ENCODE measurements around the gene PPEF2.
A peak's percentile ranks its signal among the peaks of the same experiment; 100 is the strongest.

The PPEF2 gene

GRCh38 chr4:75878246-75878756, 24.0 kb downstream of the PPEF2 start:
- DNase-seq: no peak
- TF ChIP-seq GATA1 (IDR thresholded peaks at IDR 0.05; ENCODE audit: low read depth, low read length) (no peak), POLR2A (IDR thresholded peaks at IDR 0.05; ENCODE audit: low read length) (no peak)

GRCh38 chr4:75876218-75876617, 26.0 kb downstream of the PPEF2 start:
- no peak for DNase-seq
- TF ChIP-seq GATA1 (IDR thresholded peaks at IDR 0.05; ENCODE audit: low read depth, low read length) (no peak), POLR2A (IDR thresholded peaks at IDR 0.05; ENCODE audit: low read length) (no peak)

GRCh38 chr4:75869100-75869499, 33.2 kb downstream of the PPEF2 start:
- no peak for DNase-seq
- TF ChIP-seq GATA1 (IDR thresholded peaks at IDR 0.05; ENCODE audit: low read depth, low read length) (no peak), POLR2A (IDR thresholded peaks at IDR 0.05; ENCODE audit: low read length) (no peak)

- no peak for TF ChIP-seq POLR2A (IDR thresholded peaks at IDR 0.05; ENCODE audit: low read length)
- no peak for TF ChIP-seq GATA1 (IDR thresholded peaks at IDR 0.05; ENCODE audit: low read depth, low read length)
- DNase-seq: no peak
Observed at GRCh38 chr4:75867130-75867529, 35.1 kb downstream of the PPEF2 start.

GRCh38 chr4:75860606-75861005, 41.6 kb downstream of the PPEF2 start:
- TF ChIP-seq POLR2A (IDR thresholded peaks at IDR 0.05; ENCODE audit: low read length) (no peak), GATA1 (IDR thresholded peaks at IDR 0.05; ENCODE audit: low read depth, low read length) (no peak)
- no peak for DNase-seq

- DNase-seq: no peak
- TF ChIP-seq POLR2A (IDR thresholded peaks at IDR 0.05; ENCODE audit: low read length) (no peak), GATA1 (IDR thresholded peaks at IDR 0.05; ENCODE audit: low read depth, low read length) (no peak)
Observed at GRCh38 chr4:75858721-75859120, 43.5 kb downstream of the PPEF2 start.

GRCh38 chr4:75849461-75849860, 52.8 kb downstream of the PPEF2 start:
- no peak for TF ChIP-seq GATA1 (IDR thresholded peaks at IDR 0.05; ENCODE audit: low read depth, low read length)
- no peak for TF ChIP-seq POLR2A (IDR thresholded peaks at IDR 0.05; ENCODE audit: low read length)
- DNase-seq: no peak

GRCh38 chr4:75848891-75849290, 53.4 kb downstream of the PPEF2 start:
- no peak for TF ChIP-seq GATA1 (IDR thresholded peaks at IDR 0.05; ENCODE audit: low read depth, low read length)
- TF ChIP-seq POLR2A (IDR thresholded peaks at IDR 0.05; ENCODE audit: low read length): no peak
- DNase-seq: no peak

- peak; percentile 84 to 86 for DNase-seq
Observed at GRCh38 chr4:75848171-75848760, 54.0 kb downstream of the PPEF2 start.

- no peak for DNase-seq
- TF ChIP-seq GATA1 (IDR thresholded peaks at IDR 0.05; ENCODE audit: low read depth, low read length): no peak
- TF ChIP-seq POLR2A (IDR thresholded peaks at IDR 0.05; ENCODE audit: low read length): no peak
Observed at GRCh38 chr4:75845992-75846391, 56.3 kb downstream of the PPEF2 start.

GRCh38 chr4:75844151-75844662, 58.0 kb downstream of the PPEF2 start:
- TF ChIP-seq POLR2A (IDR thresholded peaks at IDR 0.05; ENCODE audit: low read length) (no peak), GATA1 (IDR thresholded peaks at IDR 0.05; ENCODE audit: low read depth, low read length) (no peak)
- DNase-seq: no peak

GRCh38 chr4:75843596-75843995, 58.7 kb downstream of the PPEF2 start:
- no peak for DNase-seq
- TF ChIP-seq GATA1 (IDR thresholded peaks at IDR 0.05; ENCODE audit: low read depth, low read length) (no peak), POLR2A (IDR thresholded peaks at IDR 0.05; ENCODE audit: low read length) (no peak)

- TF ChIP-seq POLR2A (IDR thresholded peaks at IDR 0.05; ENCODE audit: low read length) (no peak), GATA1 (IDR thresholded peaks at IDR 0.05; ENCODE audit: low read depth, low read length) (no peak)
- DNase-seq: peak; percentile 10 to 20
Observed at GRCh38 chr4:75841641-75842520, 60.4 kb downstream of the PPEF2 start.

GRCh38 chr4:75834772-75835154, 67.5 kb downstream of the PPEF2 start:
- no peak for TF ChIP-seq POLR2A (IDR thresholded peaks at IDR 0.05; ENCODE audit: low read length)
- no peak for DNase-seq
